HG02571 (cell line): ENCODE measurements around the gene ORC3.
"Not testable (repeated sequence)": the region's sequence is repeated elsewhere in the genome, so short reads cannot be mapped to it uniquely, and the experiment has no call there.

Experiments
- ATAC-seq: cut with Tn5 transposase; IDR thresholded peaks from one replicate; pipeline ENCODE4 v1.9.1; 2021; ENCODE audit warnings: mild to moderate bottlenecking, moderate library complexity; ENCODE audit not compliant: unreplicated experiment

ORC3 gene

DNA sequence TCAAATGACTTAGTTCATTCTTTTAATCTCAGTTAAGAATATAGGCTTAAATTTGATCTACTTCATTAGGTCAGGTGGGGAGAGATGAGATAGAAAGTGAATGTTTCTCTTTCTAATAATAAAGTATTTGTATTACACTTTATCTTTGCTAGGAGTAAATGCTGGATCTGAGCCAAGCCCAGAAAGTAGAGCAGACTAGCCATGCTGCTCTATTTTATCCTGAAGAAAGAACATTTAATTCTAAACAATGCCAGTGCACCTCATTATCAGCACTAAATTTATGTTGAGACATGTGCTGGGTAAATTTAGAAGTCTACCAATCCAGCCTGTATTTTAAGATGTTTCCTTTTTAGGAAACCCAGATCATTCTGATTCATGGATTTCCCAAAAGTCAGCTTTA is 68.6 kb downstream of the ORC3 start:
- no peak for ATAC-seq

DNA sequence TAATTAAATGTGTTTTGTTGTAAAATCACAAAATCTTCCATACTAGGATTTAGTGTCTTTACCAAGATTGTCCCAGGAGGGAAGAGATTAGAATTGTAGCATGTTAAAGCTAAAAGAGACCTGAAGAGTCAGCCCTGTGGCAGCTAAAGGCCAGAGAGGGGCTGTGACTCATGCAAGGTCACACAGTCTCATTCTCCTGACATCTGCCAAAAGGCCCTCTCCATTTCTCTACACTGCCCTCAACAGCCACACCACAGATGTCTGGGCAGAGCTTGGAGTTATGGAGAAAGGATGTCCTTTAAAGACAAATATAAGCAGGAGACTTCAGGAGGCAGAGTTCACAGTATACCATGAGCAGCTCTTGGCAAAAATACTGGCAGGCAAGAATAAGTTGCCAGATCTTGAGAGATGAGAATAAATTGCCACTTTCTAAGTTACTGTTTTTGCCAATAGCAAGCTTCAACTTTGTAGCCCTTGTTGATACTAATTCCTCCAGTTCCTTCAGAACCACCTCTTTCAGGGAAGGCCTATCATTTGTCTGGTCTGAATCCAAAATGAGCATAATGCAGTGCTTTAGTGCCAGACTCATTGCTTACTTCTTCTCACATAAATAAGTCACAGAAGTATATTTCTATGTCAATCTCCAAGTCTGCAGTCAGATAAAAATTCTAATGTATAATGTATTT is 70.4 kb downstream of the ORC3 start:
- ATAC-seq, result no peak

DNA sequence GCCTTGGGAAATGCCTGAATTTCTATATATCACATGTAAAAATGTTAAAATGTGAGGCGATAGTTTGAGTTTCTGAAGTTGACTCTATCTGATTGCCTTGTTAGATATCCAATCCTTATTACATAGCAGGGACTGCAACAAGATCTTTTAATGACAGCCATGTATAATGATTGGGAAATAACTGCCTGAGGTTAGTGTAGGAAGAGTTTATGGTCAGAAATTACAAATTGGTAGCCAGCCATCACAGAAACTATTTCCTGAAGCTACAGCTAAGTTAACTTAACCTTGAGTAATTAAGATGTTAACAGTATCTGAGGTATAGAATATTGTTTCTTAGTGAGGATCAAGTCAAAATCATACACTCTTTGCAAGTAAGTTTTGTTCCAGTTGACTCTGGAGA is 71.1 kb downstream of the ORC3 start:
- no peak for ATAC-seq

DNA sequence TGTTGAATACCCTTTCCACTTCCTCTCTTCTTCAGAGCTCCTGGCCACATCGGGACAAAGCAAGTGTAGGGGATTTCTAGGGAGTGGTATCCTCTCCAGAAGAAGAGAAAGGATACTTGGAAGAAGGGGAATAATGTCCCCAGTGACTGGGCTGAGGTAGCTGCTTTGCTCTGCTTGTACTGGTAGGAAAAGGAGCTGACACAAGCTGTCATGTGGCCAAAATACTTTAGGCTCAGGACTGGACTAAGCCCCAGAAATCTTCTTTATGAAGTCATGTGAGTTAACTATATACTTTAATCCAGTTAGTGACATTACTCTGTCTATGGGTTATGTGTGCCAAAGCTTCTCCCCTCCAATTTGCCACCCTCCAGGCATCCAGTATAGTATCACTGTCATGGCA is 71.6 kb downstream of the ORC3 start:
- no peak for ATAC-seq

DNA sequence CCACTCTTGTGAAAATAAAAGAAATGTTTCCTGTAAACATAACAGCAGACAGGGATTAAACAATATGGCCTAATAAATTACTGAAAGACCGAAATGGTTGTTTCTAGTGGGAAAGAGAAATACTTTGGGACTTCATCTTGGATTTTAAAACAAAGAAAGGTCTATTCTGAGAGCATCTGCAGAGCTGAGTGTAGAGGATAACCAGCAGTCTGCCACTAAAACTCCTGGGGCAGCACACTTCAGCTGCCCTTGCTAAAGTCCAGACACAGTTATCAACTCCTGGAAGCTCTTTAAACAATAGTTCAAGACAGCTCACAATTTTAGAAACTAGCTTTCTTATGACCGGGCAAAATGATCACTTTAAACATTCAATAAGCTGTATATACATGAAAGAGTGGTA is 73.5 kb downstream of the ORC3 start:
- no peak for ATAC-seq

DNA sequence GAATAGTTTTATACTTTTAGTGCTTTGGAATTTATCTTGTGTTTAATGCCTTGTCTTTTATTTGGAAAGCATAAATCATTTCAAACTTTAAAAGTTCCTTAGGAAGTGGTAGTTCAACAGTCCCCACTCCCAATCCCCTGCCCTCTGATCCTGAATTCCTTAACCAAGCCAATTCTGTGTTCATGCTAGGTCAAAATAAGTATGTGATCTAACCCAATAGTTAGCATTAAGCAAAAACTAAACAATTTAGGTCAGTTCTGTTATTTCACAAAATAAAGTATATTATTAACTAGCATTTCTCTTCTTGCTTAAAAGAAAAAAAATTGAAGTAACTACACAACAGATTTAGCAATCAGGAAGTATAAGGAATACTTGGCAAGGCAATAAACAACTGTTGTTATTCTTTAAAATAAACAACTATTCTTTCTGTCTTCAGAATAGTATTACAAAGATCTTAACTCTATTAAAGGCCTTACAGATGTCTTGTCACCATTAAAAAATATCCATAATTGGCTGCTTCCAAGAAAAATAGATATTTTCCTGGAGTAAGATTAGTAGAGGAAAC is 75.1 kb downstream of the ORC3 start:
- no peak for ATAC-seq

DNA sequence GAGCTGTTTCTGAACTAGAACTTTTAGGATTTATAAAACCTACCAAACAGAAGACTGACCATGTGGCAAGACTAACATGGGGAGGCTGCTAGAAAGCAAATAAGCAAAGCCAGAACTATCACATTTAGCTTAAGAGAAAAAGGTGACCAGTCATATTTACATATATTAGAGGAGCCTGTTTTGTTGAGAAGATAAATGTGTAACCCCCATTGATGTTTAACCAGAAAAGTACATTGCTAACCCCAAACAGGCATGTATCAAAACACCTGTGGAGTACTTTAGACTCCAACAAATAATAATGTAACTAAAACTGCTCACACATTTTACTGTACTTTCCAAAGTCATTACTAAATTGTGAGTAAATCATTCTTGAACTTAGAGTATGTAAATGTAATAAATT is 77.1 kb downstream of the ORC3 start:
- no peak for ATAC-seq

DNA sequence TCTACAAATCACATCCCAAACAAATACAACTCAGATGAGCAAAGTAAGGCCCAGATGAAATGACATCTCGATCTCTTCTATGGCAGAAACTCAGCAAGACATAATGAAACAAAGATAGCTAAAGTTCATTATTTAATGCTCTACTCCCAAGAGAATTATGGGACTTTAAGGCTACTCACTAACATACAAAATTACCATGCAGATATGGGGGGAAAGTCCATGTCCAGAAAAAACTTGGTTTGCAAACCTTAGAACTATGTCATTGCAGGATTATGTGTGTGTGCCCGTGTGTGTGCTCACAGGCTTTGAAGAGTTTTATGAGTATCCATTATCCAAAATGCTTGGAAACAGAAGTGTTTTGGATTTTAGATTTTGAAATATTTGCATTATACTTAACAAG is 78.1 kb downstream of the ORC3 start:
- ATAC-seq, result no peak

DNA sequence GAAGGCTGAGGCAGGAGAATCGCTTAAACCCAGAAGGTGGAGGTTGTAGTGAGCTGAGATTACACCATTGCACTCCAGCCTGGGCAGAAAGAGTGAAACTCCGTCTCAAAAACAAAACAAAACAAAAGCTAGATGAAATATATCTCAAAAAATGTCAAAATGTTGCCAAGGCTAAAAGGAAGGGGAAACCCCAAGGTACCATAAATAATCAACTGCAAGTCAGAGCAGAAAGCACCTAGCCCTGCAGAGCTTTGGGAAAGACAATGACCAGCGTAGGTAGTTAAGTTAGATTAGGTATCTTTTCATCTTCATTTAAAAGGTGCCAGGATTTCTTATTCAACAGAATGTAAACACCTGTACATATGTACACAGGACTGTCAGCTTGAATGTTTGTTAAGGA is 79.1 kb downstream of the ORC3 start:
- ATAC-seq, result no peak

DNA sequence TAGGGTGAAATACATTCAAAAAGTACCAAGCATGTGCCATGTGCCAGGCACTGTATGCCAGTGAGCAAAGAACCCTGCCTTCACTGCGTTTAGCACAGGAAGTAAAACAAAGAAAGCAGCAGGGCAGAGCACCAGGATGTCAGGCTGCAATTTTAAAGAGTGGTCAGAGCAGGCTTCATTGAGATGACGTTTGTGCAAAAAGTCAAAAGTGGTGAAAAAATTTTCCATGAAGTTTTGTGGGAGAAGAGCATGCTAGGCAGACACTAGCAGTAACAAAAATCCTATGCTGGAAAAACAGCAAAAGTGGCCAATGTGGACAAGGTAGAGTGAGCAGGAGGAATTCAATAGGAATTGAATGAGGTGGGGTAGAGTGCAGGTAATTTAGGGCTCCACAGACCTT is 80.8 kb downstream of the ORC3 start:
- ATAC-seq, result no peak

DNA sequence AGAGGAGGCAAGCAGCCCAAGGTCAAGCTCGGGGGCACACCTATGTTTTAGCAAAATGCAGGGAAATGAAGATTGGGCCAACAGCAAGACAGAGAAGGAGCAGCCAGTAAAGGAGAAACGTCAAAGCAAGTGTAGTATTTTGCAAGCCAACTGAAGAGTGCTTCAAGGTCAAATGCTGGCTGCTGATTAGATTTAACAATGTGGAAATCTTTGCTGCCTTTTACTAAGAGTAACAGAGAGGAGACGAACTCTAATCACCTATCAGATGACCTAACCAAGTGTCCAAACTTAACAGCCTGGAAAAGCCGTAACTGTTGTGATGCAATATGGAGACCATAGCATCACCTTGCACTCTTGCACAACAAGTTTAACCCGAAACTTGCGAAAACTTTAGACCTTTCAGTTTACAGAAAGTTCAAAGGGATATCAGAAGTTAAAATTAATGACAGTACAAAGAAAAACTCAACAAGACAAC is 81.7 kb downstream of the ORC3 start:
- no peak for ATAC-seq

DNA sequence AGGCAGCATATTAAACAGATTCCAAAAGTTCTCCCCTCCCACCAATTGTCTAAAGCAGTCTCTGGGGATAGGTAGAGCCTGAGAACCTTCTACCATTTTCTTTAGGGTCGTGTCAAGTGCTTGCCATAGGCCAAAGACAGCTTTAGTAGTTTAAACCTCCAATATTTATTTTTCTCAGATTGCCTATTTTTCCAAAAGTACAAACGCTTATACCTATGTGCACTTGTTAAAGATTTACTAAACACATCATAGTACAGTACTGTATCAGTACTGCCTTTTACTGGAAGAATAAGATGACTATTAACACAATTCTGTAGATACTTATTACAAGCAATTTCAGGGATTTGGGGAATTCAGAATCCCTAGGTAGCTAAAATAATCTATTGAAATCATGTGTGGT is 82.7 kb downstream of the ORC3 start:
- no peak for ATAC-seq

DNA sequence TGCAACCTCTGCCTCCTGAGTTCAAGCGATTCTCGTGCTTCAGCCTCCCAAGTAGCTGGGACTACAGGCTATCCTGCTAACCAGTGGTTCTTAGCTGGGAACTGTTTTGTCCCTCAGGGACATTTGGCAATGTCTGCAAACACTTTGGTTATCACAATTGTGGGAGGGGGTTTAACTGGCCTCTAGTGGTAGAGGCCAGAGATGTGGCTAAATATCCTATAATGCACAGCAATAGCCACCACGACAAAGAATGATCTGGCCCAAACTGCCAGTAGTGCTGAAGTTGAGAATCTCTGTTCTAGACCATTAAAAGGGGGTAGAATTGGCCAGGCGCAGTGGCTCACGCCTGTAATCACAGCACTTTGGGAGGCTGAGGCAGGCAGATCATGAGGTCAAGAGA is 83.3 kb downstream of the ORC3 start:
- no peak for ATAC-seq

DNA sequence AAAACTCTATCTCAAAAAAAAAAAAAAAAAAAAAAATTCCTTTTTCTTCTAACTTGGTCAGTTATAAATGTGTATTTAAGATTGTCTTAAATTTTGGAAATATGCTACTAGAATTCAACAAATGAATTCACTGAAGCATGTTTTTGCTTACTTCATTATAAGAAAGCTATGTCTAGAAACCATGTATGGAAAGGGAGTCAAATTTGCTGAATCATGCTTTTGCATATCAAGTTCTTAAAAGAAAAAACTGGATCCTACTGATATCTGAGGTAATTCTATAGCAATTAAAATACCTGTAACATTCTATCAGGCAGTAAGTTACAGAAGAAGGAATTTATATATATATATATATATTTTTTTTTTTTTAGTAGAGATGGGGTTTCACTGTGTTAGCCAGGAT is 84.4 kb downstream of the ORC3 start:
- ATAC-seq, result no peak

DNA sequence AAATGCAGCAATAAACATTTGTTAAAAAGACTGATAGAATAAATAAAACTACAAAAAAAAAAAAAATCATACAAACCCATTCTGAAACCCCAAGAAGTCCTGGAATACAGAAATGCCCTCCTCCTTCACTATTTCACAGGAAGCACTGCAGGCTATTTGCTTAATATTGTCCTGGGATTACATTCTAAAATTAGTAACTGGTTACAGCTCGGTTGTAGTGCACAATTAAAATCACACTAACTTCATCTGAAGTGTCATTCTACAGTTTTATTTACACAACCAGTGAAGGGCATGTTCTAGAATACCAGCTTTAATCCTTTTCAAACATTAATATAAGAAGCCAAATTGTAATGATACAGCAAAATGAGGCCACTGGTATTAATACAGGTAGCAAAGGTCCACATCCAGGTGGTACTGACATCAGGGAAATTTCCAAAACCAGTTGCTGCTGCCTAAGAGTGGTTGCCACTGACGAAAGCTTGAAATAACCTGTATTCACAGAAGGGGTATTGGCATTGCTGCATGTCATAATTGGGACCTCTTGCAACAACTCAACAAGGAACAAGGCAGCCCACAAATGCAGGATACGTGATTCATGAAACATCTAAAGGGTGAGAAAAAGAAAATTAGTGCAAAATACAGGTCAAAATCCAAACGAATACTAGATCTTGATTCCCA is 85.2 kb downstream of the ORC3 start:
- ATAC-seq, result no peak

DNA sequence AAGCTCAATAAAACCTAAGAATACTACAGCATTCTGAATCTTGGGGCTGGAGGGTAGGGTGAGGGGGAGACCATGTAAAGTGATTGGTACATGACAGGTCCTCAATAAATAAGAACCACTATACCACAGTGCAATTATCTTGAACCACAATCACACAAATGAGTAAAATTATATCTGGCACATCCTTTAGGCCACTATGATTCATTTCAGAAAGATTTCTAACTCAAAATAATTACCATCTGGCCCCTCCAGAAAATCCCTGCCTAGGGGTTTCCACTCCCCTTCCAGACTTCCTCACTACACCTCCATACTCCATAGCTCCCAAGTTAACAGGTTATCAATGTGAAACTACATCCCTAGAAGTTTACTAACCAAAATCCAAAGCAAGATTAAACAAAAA is 92.4 kb downstream of the ORC3 start:
- ATAC-seq, result no peak

DNA sequence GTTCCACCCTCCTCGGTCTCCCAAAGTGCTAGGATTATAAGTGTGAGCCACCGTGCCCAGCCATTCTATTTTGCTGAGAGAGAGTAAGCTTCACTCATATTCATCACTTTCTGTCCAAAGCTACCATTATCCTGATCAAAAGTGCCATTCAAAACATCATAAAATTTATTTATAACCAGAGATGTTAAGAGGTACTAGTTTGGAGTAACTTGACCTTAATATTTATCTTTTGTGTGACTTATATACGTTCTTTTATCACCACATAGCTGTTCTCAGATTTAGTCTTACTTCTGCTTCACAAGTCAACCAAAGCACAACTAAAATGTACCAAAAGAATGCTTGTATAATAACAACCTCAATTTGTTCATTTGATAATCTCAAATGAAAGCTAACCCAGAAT is 94.0 kb downstream of the ORC3 start:
- no peak for ATAC-seq

DNA sequence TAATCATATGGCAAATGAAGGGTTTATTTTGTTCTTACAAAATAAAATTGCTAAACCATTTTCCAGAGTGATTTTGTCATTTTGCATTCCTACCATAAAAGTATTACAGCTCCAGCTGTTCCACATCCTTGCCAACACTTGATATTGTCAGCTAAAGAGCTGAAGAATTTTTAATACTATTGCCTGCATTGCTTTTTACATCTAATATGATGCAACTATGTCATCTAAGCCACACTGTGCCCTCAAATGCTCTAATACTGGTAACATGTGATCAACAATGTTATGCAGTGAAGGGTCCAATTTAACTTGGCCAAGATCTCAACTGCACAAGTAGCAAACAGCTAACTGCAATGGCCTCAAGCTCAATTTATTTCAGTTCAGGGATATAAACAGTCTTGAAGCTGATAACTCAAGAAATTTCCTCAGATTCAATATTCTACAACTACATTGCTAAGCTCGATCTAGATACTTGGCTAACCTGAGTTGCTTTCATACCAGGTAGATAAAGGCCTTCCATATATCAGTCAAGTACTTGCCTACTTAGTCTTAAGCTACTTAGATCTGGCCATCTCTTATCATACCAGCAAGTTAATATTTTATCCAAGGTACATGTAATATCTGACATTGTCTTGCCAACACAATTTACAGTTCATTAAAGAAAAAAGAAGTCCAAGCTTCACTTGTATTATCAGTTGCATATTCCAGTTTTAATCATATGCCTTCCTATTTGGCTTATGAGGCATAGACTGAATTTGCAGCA is 95.1 kb downstream of the ORC3 start:
- no peak for ATAC-seq

DNA sequence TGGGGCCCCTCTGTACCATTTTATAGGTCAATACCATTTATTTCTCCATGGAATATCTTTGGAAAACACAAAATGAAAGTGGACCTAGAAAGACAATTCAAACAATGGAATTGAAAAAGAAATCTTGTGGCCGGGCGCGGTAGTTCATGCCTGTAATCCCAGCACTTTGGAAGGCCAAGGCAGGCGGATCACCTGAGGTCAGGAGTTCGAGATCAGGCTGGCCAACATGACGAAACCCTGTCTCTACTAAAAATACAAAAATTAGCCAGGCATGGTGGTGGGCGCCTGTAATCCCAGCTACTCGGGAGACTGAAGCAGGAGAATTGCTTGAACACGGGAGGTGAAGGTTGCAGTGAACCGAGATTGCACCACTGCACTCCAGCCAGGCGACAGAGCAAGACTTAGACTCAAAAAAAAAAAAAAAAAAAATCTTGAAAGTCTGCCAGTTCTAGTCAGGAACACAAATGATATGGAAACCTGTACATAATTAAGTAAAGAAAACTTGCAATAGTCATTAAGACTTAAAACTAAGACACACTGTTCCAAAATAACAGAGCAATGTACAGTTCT is 96.8 kb downstream of the ORC3 start:
- ATAC-seq, result not testable (repeated sequence)

DNA sequence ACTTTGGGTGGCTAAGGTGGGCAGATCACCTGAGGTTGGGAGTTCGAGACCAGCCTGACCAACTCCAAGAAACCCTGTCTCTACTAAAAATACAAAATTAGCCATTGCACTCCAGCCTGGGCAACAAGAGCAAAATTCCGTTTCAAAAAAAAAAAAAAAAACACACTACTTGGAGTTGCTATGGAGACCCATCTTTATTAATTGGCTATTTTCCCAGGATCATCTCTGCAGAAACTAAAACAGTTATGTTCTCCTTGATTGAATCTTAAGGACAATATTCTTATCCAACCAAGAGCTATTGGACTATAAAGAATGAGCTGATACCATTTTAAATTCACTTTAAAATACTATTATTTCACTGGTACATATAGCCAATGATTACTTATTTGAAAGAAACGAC is 97.4 kb downstream of the ORC3 start:
- ATAC-seq, result no peak

DNA sequence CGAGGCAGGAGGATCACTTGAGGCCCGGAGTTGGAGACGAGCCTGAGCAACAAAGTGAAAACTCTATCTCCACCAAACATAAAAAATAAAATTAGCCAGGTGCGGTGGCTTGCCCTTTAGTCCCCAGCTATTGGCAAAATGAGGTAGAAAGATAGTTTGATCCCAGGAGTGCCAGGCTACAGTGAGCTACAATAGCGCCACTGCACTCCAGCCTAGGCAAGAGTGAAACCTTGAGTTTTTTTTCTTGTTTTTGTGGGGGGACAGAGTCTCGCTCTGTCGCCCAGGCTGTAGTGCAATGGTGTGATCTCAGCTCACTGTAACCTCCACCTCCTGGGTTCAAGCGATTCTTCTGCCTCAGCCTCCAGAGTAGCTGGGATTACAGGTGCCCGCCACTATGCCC is 98.0 kb downstream of the ORC3 start:
- not testable (repeated sequence) for ATAC-seq
